HepG2 (cell line): Measurements from ENCODE around the gene PGPEP1. TPM values are rescaled to one million over a fixed set of nuclear protein-coding genes. Genes with fewer than 3 reads are reported as not detected.

Experiments used
- ATRX ChIP-seq: sonication (generic); formaldehyde crosslinking; IDR thresholded peaks from 2 replicates; pipeline ENCODE4 v1.4.0; 2020; ENCODE audit warnings: missing genetic modification reagents, borderline replicate concordance
- CEBPG ChIP-seq: IDR thresholded peaks from 2 replicates; pipeline ENCODE4 v1.6.1; 2016
- CENPX ChIP-seq: sonication (generic); formaldehyde crosslinking; IDR thresholded peaks from 2 replicates; pipeline ENCODE4 v1.9.0; 2021; ENCODE audit warnings: mild to moderate bottlenecking, missing genetic modification reagents, moderate library complexity
- ESRRA ChIP-seq: sonication (generic); formaldehyde crosslinking; IDR thresholded peaks from 2 replicates; pipeline ENCODE4 v1.5.1; 2020; ENCODE audit warnings: mild to moderate bottlenecking, low read depth, missing genetic modification reagents
- ETV5 ChIP-seq: IDR thresholded peaks from 2 replicates; pipeline ENCODE4 v1.6.1; 2018; ENCODE audit warnings: missing biosample characterization, missing genetic modification reagents, inconsistent platforms, borderline replicate concordance
- HNRNPK ChIP-seq: fragments of 200-400 bp; formaldehyde crosslinking; IDR thresholded peaks from 2 replicates; pipeline ENCODE4 v1.6.1; 2018; ENCODE audit warnings: low read length, low read depth, moderate library complexity, mild to moderate bottlenecking; ENCODE audit not compliant: poor library complexity, severe bottlenecking
- IRX3 ChIP-seq: sonication (generic); formaldehyde crosslinking; IDR thresholded peaks from 2 replicates; pipeline ENCODE4 v1.8.1; 2023; ENCODE audit warnings: mild to moderate bottlenecking, low read depth, missing genetic modification reagents, borderline replicate concordance
- KLF13 ChIP-seq: sonication (generic); formaldehyde crosslinking; IDR thresholded peaks from 2 replicates; pipeline ENCODE4 v1.4.0; 2020; ENCODE audit warnings: mild to moderate bottlenecking, missing genetic modification reagents
- MEF2D ChIP-seq: sonication (generic); formaldehyde crosslinking; IDR thresholded peaks from 2 replicates; pipeline ENCODE4 v1.5.1; 2020; ENCODE audit warnings: mild to moderate bottlenecking, missing genetic modification reagents
- MLLT10 ChIP-seq: sonication (generic); formaldehyde crosslinking; IDR thresholded peaks from 2 replicates; pipeline ENCODE4 v1.4.0; 2020; ENCODE audit warnings: missing genetic modification reagents
- NFE2L2 ChIP-seq: fragments of 150-350 bp; IDR thresholded peaks from 2 replicates; pipeline ENCODE4 v1.6.1; 2014; ENCODE audit warnings: low read length
- RAD21 ChIP-seq: fragments of 450-650 bp; formaldehyde crosslinking; IDR thresholded peaks from 2 replicates; pipeline ENCODE4 v1.5.0; 2020; ENCODE audit warnings: mild to moderate bottlenecking
- SMYD3 ChIP-seq: sonication (generic); formaldehyde crosslinking; IDR thresholded peaks from 2 replicates; pipeline ENCODE4 v1.8.1; 2023; ENCODE audit warnings: mild to moderate bottlenecking, missing genetic modification reagents
- TEAD2 ChIP-seq: sonication (generic); formaldehyde crosslinking; IDR thresholded peaks from 2 replicates; pipeline ENCODE4 v1.9.0; 2021; ENCODE audit warnings: missing genetic modification reagents
- ZBTB34 ChIP-seq: sonication (generic); formaldehyde crosslinking; IDR thresholded peaks from 2 replicates; pipeline ENCODE4 v1.8.0; 2022; ENCODE audit warnings: mild to moderate bottlenecking, missing genetic modification reagents
- ZNF563 ChIP-seq: sonication (generic); formaldehyde crosslinking; IDR thresholded peaks from 2 replicates; pipeline ENCODE4 v1.8.0; 2022; ENCODE audit warnings: mild to moderate bottlenecking, moderate library complexity, missing genetic modification reagents
- ZNF7 ChIP-seq: IDR thresholded peaks from 2 replicates; pipeline ENCODE4 v1.6.1; 2016; ENCODE audit warnings: missing biosample characterization, missing genetic modification reagents
- polyA plus RNA-seq, 8 experiments: library from polyadenylated mRNA; depleted of rRNA in 3 of 8; stranded (reverse) in 7 of 8; unstranded in 1 of 8; fragments of >200 nt; fragmentation: Illumina TruSeq in 4 of 8; extraction: Trizol in 4 of 8; gene quantifications; 2 replicates each; pipeline versions ENCODE4 v1.2.1 to v1.2.3, GENCODE V29; 2011 to 2016; ENCODE audit warnings: low read depth in 4 of 8, missing spikeins in 1 of 8, mixed read lengths in 1 of 8; ENCODE audit not compliant: insufficient read depth in 1 of 8
- total RNA-seq, 5 experiments: library from RNA; depleted of rRNA; stranded (reverse); fragments of >200 nt; fragmentation: Illumina TruSeq; extraction: Trizol; gene quantifications; 2 replicates each; pipeline ENCODE4 v1.2.3, GENCODE V29; 2016; ENCODE audit warnings: low read depth in 1 of 5
- TF ChIP-seq, protein P1 (sequence below): sonication (generic); formaldehyde crosslinking; IDR thresholded peaks from 2 replicates; pipeline ENCODE4 v1.5.0; 2020; ENCODE audit warnings: mild to moderate bottlenecking, low read depth, missing genetic modification reagents, borderline replicate concordance
- TF ChIP-seq, protein P2 (sequence below): sonication (generic); formaldehyde crosslinking; IDR thresholded peaks from 2 replicates; pipeline ENCODE4 v1.4.0; 2020; ENCODE audit warnings: missing genetic modification reagents, borderline replicate concordance
- TF ChIP-seq, protein P3 (sequence below): sonication (generic); formaldehyde crosslinking; IDR thresholded peaks from 2 replicates; pipeline ENCODE4 v1.5.0; 2020; ENCODE audit warnings: mild to moderate bottlenecking, missing genetic modification reagents

Gene PGPEP1
- total and polyA plus RNA-seq, 2 of the 13 experiments (the other 11 are each of a cell fraction or from before 2014, with no cell fraction given), result 53.1 to 56.6 TPM

- TF ChIP-seq HNRNPK (peak; percentile 32), RAD21 (CRISPR knock-in tag) (peak; percentile 93), ZNF563 (CRISPR knock-in tag) (peak; percentile 81), ZBTB34 (CRISPR knock-in tag) (no peak; the same call in 1 of the 2 replicates), MEF2D (peak; percentile 46; the same call in 1 of the 2 replicates), KLF13 (no peak), MLLT10 (CRISPR knock-in tag) (peak; percentile 93; the same call in 1 of the 2 replicates), ESRRA (0 out of 2 replicates have a peak, but pooled peaks have one; percentile 36), ETV5 (CRISPR knock-in tag) (peak; percentile 79), NFE2L2 (no peak), TEAD2 (CRISPR knock-in tag) (peak; percentile 87; the same call in 1 of the 2 replicates), CENPX (CRISPR knock-in tag) (0 out of 2 replicates have a peak, but pooled peaks have one; percentile 18), SMYD3 (no peak), ATRX (CRISPR knock-in tag) (no peak; the same call in 1 of the 2 replicates), CEBPG (CRISPR knock-in tag) (peak; percentile 50; the same call in 1 of the 2 replicates), IRX3 (0 out of 2 replicates have a peak, but pooled peaks have one; percentile 60), ZNF7 (CRISPR knock-in tag) (no peak)
- TF ChIP-seq, protein P1, sequence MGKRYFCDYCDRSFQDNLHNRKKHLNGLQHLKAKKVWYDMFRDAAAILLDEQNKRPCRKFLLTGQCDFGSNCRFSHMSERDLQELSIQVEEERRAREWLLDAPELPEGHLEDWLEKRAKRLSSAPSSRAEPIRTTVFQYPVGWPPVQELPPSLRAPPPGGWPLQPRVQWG, result no peak
- TF ChIP-seq, protein P2, sequence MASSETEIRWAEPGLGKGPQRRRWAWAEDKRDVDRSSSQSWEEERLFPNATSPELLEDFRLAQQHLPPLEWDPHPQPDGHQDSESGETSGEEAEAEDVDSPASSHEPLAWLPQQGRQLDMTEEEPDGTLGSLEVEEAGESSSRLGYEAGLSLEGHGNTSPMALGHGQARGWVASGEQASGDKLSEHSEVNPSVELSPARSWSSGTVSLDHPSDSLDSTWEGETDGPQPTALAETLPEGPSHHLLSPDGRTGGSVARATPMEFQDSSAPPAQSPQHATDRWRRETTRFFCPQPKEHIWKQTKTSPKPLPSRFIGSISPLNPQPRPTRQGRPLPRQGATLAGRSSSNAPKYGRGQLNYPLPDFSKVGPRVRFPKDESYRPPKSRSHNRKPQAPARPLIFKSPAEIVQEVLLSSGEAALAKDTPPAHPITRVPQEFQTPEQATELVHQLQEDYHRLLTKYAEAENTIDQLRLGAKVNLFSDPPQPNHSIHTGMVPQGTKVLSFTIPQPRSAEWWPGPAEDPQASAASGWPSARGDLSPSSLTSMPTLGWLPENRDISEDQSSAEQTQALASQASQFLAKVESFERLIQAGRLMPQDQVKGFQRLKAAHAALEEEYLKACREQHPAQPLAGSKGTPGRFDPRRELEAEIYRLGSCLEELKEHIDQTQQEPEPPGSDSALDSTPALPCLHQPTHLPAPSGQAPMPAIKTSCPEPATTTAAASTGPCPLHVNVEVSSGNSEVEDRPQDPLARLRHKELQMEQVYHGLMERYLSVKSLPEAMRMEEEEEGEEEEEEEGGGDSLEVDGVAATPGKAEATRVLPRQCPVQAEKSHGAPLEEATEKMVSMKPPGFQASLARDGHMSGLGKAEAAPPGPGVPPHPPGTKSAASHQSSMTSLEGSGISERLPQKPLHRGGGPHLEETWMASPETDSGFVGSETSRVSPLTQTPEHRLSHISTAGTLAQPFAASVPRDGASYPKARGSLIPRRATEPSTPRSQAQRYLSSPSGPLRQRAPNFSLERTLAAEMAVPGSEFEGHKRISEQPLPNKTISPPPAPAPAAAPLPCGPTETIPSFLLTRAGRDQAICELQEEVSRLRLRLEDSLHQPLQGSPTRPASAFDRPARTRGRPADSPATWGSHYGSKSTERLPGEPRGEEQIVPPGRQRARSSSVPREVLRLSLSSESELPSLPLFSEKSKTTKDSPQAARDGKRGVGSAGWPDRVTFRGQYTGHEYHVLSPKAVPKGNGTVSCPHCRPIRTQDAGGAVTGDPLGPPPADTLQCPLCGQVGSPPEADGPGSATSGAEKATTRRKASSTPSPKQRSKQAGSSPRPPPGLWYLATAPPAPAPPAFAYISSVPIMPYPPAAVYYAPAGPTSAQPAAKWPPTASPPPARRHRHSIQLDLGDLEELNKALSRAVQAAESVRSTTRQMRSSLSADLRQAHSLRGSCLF (CRISPR knock-in tag), result peak; percentile 92
- TF ChIP-seq, protein P3, sequence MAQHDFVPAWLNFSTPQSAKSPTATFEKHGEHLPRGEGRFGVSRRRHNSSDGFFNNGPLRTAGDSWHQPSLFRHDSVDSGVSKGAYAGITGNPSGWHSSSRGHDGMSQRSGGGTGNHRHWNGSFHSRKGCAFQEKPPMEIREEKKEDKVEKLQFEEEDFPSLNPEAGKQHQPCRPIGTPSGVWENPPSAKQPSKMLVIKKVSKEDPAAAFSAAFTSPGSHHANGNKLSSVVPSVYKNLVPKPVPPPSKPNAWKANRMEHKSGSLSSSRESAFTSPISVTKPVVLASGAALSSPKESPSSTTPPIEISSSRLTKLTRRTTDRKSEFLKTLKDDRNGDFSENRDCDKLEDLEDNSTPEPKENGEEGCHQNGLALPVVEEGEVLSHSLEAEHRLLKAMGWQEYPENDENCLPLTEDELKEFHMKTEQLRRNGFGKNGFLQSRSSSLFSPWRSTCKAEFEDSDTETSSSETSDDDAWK (CRISPR knock-in tag), result no peak
Observed at GRCh38 chr19:18385675-18386542, 45.5 kb downstream of the PGPEP1 start, which contains the start of gene GDF15 (continued).
